GM19468 (cell line): ENCODE results near the gene RERE.
"Not testable (repeated sequence)": the region's sequence is repeated elsewhere in the genome, so short reads cannot be mapped to it uniquely, and the experiment has no call there.

ENCODE experiments used
- ATAC-seq: cut with Tn5 transposase; IDR thresholded peaks from one replicate; pipeline ENCODE4 v1.9.1; 2021; ENCODE audit warnings: mild to moderate bottlenecking, moderate library complexity, moderate number of reproducible peaks; ENCODE audit not compliant: unreplicated experiment; ENCODE audit errors: extremely low read depth

Gene RERE

DNA sequence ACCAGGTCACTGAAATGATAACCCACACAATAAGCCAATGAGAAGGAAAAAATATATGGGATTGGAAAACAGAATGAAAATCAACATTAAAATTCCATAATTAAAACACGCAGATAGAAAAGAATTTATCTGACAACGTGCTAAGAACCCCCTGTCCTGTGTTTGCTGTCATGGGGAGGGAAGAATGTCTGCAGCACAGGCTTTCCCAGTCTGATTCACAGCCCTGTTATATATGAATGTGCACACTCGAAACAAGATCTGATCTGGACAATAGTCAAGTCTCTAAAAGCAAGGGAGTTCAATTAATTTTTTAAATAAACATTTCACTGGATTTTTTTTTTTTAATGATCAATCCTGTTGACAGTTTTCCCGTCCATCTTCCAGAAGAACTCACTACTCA lies 220.0 kb downstream of the RERE start:
- no peak for ATAC-seq

DNA sequence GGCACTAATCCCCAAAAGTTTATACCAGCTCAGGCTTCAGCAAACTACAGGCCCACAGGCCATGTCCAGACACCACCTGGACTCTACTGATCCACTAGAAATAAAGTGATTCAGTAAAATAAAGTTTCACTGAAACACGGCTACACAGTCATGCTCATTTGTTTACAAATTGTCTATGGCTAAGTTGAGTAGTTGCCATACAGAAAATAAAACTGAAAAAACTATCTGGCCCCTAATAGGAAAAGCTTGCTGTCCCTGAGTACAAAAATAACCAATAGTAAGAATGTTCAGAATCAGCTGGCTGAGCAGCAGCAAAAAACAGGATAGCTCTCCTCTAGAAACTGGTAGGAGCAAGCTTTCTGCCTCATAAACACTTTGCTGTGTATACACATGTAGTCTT lies 221.5 kb downstream of the RERE start:
- ATAC-seq: no peak

DNA sequence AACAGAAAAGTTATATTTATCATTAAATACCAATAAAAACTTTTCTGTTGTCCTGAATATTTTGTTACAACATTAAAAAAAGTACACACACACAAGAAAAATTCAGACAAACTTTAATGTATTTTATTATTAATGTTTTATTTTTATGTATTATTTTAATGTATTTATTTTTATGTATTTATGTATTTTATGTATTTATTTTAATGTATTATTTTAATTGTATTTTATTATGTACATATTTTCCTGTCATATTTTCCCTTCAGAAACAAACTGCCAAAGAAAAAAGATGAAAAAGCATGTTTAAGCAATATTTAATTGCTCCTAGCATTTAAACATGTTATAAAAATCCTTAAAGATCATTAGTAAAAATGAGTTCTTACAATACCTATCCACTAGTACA lies 222.1 kb downstream of the RERE start:
- no peak for ATAC-seq

DNA sequence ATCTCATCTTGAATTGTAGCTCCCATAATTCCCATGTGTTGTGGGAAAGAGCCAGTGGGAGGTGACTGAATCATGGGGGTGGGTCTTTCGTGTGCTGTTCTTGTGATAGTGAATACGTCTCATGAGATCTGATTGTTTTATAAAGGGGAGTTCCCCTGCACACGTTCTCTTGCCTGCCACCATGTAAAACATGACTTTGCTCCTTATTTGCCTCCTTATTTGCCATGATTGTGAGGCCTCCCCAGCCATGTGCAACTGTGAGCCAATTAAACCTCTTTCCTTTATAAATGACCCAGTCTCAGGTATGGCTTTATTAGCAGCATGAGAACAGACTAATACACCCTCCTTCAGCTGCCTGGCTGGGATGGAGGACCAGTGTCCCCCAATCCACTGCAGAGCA lies 224.1 kb downstream of the RERE start:
- not testable (repeated sequence) for ATAC-seq

DNA sequence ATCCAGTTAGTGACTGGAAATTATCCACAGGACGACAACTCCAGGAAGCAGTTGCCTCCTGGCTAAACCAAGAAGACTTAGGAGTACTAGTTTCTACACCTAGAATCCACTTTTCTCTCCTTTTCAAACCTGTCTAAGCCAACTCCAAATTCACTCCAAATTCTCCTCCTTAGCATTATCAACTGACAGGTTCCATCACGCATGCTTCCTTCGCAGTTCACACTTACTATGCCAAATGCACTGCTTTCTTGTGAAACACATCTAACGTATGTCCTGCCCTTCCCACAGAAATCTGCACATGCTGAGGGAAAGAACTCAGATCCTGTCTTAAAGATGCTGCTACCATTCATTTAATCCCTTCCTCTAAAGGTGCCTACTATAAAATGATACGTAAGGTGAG lies 225.9 kb downstream of the RERE start:
- ATAC-seq: no peak

DNA sequence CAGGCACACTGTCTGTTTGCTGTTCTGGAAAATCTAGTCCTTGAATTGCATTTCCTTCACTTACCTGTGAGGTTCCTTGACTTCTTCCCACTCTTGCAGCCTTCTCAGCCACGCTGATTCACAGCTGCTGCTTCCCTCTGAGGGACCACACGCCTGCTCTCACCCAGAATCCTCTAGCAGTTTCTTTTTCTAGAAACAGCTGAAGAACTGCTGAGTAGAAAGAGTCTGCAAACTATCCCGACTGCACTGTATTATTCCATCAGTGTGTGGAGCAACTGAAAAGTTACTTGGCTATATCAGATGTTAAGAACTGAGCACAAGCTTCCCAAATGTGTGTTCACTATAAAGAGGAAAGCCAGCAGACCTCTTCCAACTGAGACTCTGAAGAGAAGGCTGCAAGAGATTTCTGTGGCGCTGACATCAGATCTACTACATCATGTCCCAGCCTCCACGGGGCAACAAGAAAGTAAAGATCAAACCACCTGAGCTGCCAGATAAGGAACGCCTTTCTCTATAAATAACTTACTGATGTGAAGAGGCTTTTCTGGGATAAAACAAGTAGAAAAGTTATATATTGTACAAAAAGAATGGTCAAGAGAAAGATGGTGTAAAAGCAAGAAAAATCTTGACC lies 226.6 kb downstream of the RERE start:
- ATAC-seq: no peak

DNA sequence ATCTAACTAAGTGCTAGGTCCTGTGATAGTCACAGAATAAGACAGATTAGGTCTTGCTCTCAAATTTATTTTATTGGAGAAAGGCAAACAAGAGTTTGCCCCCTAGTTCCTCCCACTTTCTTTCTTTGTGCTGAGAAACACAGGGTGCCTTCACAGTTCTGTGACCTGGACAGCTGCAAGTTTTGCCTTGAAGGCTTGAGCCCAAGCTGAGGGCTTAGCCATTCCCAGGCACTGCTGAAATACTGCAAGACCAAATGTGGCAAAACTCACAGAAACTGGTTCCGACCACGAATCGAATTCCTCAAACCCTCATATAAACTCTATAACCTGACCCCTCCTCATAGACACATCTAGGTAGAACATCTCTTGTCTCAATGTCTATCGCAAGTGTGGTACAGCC lies 227.9 kb downstream of the RERE start:
- no peak for ATAC-seq

DNA sequence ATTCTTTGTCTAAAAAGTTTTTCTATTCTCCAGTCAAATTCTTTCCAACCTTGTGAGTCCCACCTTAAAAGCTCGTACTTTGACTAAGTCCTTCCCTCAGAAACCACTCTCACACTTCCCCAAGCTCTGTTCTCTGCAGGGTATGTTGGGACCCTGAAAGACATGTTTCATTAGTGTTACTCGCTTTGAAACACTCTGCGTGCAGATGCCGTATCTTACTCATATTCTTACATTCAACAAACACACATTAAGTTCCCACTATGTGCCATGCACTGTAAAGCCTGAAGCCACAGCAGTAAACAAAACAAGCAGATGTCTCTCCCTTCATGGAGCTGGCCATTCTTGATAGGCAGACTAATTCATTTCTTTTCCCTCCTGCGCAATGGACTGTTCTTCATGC lies 229.7 kb downstream of the RERE start:
- ATAC-seq: no peak

DNA sequence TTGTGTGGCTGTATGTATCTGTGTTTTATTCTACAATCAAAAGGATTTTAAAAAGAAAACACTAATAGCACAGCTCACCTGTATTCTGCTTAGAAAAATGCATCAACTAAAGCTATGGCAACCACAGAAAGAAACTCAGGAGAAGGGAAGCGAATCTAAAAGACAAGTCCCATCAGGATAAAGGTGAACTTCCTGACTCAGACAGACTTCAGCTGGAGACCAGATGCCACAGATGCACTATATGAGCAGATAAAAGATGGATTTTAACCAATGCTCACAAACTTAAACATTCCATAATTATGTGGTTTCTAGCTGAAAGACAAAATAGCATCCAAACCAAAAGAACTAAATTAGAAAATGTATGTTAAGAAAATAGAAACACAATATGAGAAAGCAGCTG lies 231.0 kb downstream of the RERE start:
- no peak for ATAC-seq

DNA sequence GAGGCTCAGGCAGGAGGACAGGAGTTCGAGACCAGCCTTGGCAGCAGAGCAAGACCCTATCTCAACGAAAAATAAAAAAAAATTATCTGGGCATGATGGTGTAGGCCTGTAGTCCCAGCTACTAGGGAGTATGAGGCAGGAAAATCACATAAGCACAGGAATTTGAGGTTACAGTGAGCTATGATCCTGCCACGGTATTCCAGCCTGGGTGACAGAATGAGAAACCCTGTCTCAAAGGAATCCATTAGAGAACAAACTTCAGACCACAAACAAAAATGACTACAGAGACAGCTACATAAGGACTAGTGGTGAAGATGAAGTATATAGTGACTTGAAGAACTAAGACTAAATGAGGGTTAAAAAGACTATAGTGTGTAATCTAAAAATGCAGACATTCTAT lies 233.1 kb downstream of the RERE start:
- no peak for ATAC-seq

DNA sequence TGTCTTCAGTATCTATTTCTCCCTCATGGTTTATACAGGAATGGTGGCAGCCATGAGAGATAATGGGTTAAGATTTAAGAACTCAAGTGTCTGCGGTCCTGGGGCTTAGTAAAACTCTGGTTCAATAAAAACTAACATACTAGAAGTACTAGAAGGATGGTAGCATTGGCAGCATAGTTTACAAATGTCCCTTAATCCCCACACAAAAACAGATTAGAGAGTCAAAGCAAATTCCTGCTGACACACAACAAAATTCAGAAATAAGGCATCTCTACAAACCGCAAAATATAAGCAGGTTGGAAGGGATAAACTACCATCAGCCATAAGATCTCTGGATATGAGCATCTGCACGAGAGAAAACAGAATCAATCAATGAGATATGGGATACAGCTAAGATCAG lies 234.4 kb downstream of the RERE start:
- ATAC-seq: no peak

DNA sequence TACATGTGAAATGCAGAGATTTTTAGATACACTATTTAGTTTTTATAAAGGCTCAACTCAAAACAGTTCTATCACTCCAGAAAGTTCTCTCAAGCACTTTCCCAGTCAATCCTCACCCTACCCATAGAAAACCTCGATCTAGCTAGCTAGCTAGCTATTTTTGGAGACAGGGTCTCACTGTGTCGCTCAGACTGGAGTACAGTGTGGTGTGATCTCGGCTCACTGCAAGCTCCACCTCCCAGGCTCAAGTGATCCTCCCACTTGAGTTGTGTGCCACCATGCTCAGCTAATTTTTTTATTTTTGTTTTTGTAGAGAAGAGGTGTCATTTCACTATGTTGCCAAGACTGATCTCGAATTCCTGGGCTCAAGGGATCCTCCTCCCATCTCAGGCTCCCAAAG lies 236.9 kb downstream of the RERE start:
- no peak for ATAC-seq

DNA sequence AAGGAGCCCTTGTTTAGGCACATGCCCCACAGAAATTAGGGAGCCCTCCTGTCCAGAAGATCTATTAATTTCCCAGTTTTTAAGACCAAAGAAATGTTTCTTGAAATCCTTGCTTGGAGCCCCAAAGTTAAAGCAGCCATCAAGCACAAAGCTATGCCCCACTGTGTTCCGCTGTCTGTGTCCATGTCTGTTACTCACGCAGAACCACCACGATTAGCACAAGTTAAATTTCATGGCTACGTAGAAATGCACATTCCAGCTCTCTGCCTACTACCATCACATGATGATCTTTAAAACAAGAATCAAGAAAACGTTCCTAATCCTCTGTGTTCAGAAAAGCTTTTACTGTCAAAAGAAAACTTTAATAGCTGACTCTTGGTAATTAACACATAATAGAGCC lies 238.5 kb downstream of the RERE start:
- ATAC-seq: no peak

DNA sequence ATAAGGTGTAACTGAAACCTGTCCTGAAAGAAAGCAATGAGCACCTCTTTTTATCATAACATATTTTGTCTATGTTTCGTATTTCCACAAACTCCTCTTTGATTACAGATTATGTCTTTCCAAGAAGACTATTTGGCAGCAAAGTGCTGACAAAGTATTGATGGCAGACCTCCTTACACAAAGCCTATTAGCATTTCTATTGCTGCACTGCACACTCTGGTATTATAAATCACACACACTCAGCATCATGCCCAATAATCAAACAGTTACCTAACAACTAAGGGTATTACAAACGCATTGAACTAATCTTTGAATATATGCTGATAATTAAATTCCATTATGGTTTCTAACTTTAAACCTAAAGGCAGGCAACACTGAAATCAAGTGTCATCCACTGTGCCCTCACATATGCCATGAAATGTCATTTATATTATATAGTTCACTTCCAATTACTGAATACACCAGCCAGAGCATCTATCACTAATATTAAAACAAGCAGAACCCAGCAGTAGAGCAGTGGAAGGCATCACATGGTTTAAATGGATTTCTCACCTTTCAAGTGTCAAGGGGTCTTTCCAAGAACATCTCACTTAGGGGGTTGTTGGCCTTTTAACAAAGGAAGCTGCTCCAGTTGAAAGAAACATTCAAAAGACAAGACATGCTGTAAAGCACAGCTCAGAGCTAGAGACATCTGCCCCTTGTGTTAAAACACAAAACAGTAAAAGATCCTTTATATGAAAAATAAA lies 239.1 kb downstream of the RERE start:
- ATAC-seq: no peak

DNA sequence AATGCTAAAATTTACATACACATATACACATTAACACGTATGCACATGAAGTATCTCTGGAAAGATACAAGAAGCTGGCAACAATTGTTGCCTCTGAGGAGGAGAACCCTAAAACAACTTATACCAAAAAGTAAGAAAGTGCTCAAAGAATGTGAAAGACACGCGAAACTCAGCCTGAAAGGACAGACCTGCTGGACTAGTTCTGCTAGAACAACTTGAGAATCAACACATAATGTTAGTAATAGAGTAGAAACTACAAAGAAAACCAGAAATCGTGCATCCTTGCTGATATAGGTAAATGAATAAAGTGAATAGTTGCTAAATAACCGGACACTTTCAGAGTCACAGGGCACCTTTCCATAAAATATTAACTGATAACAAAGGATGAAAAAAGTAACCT lies 242.5 kb downstream of the RERE start:
- ATAC-seq: no peak

DNA sequence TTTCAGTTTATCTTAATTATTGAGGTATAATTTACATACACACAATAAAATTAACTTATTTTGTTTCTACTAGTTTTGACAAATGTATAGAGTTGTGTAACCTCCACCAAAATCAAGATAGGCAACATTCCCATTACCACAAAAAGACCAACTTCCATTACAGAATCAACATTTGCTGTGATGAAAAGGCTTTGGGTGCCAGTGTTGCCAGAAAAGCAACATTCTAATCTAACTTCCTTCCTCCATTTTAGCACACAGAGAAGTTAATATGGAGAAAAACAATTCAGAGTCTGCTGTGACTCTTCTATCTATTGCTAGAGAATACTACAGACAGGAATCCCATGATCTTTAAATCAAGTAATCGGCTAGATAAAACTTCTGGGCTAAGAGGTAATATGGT lies 245.3 kb downstream of the RERE start:
- ATAC-seq: no peak

DNA sequence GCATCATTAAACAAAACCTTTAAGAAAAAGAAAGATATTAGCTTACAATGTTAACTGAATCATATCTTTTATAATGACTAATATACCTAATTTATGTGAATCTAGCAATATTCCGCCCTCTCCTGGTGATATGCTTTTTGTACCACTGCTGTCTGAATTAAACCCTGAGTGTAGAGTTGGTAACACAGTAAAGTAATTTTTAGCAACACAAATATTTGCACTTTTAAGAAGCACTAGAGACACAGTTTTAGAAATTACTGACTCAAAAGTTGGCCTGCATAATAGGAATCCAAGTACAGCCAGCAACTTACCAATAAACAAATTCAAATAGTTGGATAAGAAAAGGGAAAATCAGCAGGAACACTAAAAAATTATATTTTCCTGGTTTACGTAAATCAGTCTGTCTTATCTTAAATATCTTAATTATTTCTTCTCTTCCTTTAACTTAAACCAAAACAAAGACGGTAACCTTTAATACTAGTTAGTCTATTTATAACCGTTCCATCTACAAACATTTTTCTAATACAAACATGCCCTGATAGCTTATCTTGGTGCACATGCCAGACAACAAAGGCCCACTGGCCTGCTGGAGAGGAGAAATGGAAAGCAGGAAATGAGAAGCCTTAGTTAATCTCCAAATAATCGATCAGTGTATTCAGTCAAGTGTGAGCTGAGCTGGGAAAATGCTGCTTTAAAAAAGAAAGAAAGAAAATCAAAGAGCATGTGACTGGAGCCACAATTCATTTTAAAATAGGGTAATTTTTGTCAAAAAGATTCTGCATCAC lies 246.0 kb downstream of the RERE start:
- ATAC-seq: no peak

DNA sequence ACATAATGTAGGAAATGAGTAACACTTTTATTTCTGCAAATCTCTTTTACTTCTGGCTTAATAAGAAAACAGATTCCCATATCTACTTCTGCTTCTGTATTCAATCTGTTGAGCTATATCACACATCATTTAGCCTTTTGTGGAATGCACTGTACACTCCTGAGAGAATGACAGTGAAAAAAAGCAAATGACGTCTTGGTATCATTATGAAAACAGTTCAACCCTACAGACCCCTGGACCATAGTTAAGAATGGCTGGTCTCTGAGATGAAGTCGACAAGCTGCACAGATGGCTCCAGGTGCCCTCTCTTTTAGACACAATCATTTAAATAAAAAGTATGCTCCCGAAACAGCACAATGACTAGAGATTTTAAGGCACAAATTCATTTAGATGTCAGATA lies 247.0 kb downstream of the RERE start:
- ATAC-seq: no peak

DNA sequence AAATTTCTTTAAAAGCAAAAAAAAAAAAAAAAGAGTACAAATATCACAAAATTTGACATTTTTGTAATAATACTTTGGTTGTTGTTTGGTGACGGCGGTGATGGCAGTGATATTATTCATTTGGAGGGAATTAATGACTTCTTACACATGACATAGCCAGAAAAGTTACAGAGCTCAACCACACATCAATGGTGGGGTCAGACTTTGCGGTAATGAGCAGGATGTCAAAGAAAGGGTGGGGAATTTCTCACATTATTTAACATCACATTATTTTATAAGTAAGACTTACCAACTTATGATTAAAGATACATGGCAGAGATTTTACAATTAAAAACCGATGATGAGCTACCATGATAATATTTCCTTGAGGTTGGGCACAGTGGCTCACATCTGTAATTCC lies 248.2 kb downstream of the RERE start:
- ATAC-seq: no peak

DNA sequence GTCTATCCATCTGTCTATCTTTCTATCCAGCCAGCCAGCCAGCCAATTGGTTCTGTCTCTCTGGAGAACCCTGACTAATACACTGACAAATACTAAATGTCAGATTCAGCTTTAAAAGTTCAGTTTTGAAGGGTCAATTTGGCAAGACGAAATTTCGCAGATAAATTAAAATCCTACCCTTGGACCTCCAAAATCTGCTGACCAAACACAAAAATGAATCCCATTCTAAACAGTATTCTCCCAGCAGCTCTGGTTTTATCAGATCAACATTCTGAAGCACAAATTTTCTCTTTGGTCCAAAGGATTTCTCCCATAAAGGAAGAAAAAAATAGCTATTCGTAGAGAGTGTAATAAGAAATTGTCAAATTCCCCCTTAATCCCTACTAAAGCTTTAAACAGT lies 248.6 kb downstream of the RERE start:
- ATAC-seq: no peak

DNA sequence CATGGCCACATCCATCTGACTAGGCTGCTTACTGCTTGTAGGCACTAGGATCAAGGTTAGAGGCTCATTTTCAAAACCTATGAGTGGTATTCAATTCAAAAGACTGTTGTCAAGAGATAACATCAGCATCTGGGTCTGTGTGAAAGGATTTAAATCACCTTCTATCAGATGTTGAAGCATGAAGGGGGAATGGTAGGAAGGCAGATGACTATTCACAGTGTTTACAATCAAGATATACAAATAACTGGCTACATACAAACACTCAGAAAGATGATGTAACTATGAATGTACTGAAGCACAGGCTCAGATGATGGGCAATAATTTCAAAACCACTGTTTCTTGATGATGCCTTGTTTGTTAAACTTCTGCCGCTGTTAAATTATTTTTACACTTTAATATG lies 250.3 kb downstream of the RERE start:
- no peak for ATAC-seq
